CD14-positive monocyte (primary cell): ENCODE measurements around the gene SECTM1. TPM values are rescaled to one million over a fixed set of nuclear protein-coding genes. Genes with fewer than 3 reads are reported as not detected.

Experiments
- DNase-seq, 3 donors: peaks; one replicate each; pipeline ENCODE4 v3.0.0-alpha.2; 2011 to 2022
- H2AFZ ChIP-seq: 2 replicates; pipeline ENCODE4 v1.6.0; 2012; ENCODE audit warnings: mild to moderate bottlenecking, low read depth, low read length, inconsistent platforms; ENCODE audit not compliant: insufficient read depth, poor library complexity, severe bottlenecking
- H3K27ac ChIP-seq, 2 donors: 1 replicate in 1 of 2; 2 replicates in 1 of 2; pipeline ENCODE4 v1.5.1; 2012 to 2013; ENCODE audit warnings: low read length in 2 of 2, control low read depth in 1 of 2, inconsistent platforms in 1 of 2, low read depth in 1 of 2, mild to moderate bottlenecking in 1 of 2
- H3K27me3 ChIP-seq, 2 donors: one replicate each; pipeline versions ENCODE4 v1.6.0 to v1.6.1; 2011 to 2013; ENCODE audit warnings: low read length in 2 of 2; ENCODE audit not compliant: control insufficient read depth in 2 of 2, insufficient read depth in 2 of 2
- H3K36me3 ChIP-seq, 2 donors: replicated peaks in 1 of 2; 1 replicate in 1 of 2; 2 replicates in 1 of 2; pipeline versions ENCODE4 v1.5.1 to v1.6.1; 2012 to 2013; ENCODE audit warnings: low read length in 2 of 2, control low read depth in 1 of 2, inconsistent platforms in 1 of 2, mild to moderate bottlenecking in 1 of 2; ENCODE audit not compliant: insufficient read depth in 2 of 2, control insufficient read depth in 1 of 2
- H3K4me1 ChIP-seq, 2 donors: 1 replicate in 1 of 2; 2 replicates in 1 of 2; pipeline versions ENCODE4 v1.5.1 to v1.6.1; 2012 to 2013; ENCODE audit warnings: low read length in 2 of 2, control low read depth in 1 of 2, inconsistent platforms in 1 of 2, mild to moderate bottlenecking in 1 of 2, moderate library complexity in 1 of 2; ENCODE audit not compliant: insufficient read depth in 2 of 2, control insufficient read depth in 1 of 2
- H3K4me2 ChIP-seq: replicated peaks from 2 replicates; pipeline ENCODE3; 2012; ENCODE audit warnings: low read length, moderate library complexity, mild to moderate bottlenecking; ENCODE audit not compliant: poor library complexity, severe bottlenecking; ENCODE audit errors: extremely low read depth
- H3K4me3 ChIP-seq, 3 experiments: fragments of 200-600 bp in 1 of 3; sonication (generic) in 1 of 3; replicated peaks in 1 of 3; 1 replicate in 2 of 3; 2 replicates in 1 of 3; pipeline ENCODE4 v1.5.1; 2011 to 2013; ENCODE audit warnings: low read length in 3 of 3, mild to moderate bottlenecking in 3 of 3, control low read depth in 2 of 3, low read depth in 2 of 3, inconsistent platforms in 1 of 3, moderate library complexity in 1 of 3
- H3K79me2 ChIP-seq: 2 replicates; pipeline ENCODE4 v1.6.0; 2012; ENCODE audit warnings: mild to moderate bottlenecking, control low read depth, inconsistent platforms, low read length, moderate library complexity; ENCODE audit not compliant: insufficient read depth
- H3K9ac ChIP-seq: 2 replicates; pipeline ENCODE4 v1.6.0; 2017; ENCODE audit warnings: low read length, mild to moderate bottlenecking; ENCODE audit not compliant: insufficient read depth, poor library complexity, severe bottlenecking
- H3K9me3 ChIP-seq, 2 donors: replicated peaks in 1 of 2; 1 replicate in 1 of 2; 2 replicates in 1 of 2; pipeline versions ENCODE4 v1.5.1 to v1.6.1; 2012 to 2013; ENCODE audit warnings: low read length in 2 of 2, control low read depth in 1 of 2; ENCODE audit not compliant: control insufficient read depth in 1 of 2, insufficient read depth in 1 of 2
- H4K20me1 ChIP-seq: 2 replicates; pipeline ENCODE4 v1.6.0; 2012; ENCODE audit warnings: mild to moderate bottlenecking, low read length, control low read depth, moderate library complexity; ENCODE audit not compliant: insufficient read depth
- H3K27ac Mint-ChIP-seq, 7 donors: one replicate each; pipeline ENCODE4 v1.8.0; 2020; ENCODE audit warnings: mild to moderate bottlenecking in 7 of 7, mixed read lengths in 7 of 7, moderate library complexity in 6 of 7, inconsistent platforms in 2 of 7
- H3K27me3 Mint-ChIP-seq, 3 donors: one replicate each; pipeline ENCODE4 v1.8.0; 2021 to 2022; ENCODE audit warnings: low read depth in 3 of 3, mild to moderate bottlenecking in 3 of 3, mixed read lengths in 3 of 3, moderate library complexity in 3 of 3, inconsistent platforms in 1 of 3
- H3K36me3 Mint-ChIP-seq, 2 donors: one replicate each; pipeline ENCODE4 v1.8.0; 2020; ENCODE audit warnings: mixed read lengths in 2 of 2, inconsistent platforms in 1 of 2, mild to moderate bottlenecking in 1 of 2
- H3K4me1 Mint-ChIP-seq: one replicate; pipeline ENCODE4 v1.8.0; 2020; ENCODE audit warnings: mild to moderate bottlenecking, mixed read lengths
- H3K4me3 Mint-ChIP-seq, 2 donors: one replicate each; pipeline ENCODE4 v1.8.0; 2020; ENCODE audit warnings: mild to moderate bottlenecking in 2 of 2, mixed read lengths in 2 of 2, moderate library complexity in 1 of 2
- H3K9me3 Mint-ChIP-seq, 7 donors: one replicate each; pipeline ENCODE4 v1.8.0; 2020 to 2022; ENCODE audit warnings: mixed read lengths in 7 of 7, mild to moderate bottlenecking in 6 of 7, moderate library complexity in 6 of 7, inconsistent platforms in 2 of 7
- WGBS: methylation state at CpG from one replicate; pipeline ENCODE4 v1.1.5; 2013; ENCODE audit warnings: missing lambda C conversion rate; ENCODE audit not compliant: insufficient coverage; 5-methylcytosine and 5-hydroxymethylcytosine counted together
- intact Hi-C, 2 donors: fragments of 100-400 bp; cut with micrococcal nuclease; formaldehyde crosslinking; loops; one replicate each; pipeline versions ENCODE4 v1.15.0 to v1.15.1; 2023
- polyA plus RNA-seq, 3 donors: library from polyadenylated mRNA; depleted of rRNA in 1 of 3; unstranded in 2 of 3; stranded (reverse) in 1 of 3; fragments of 300-500 nt in 2 of 3; fragments of >200 nt in 1 of 3; fragmentation: Illumina TruSeq in 2 of 3; gene quantifications; 1 replicate in 2 of 3; 2 replicates in 1 of 3; pipeline ENCODE4 v1.2.3, GENCODE V29; 2012 to 2021
- TF ChIP-seq, protein P1 (sequence below): fragments of 200-600 bp; IDR thresholded peaks from one replicate; pipeline ENCODE4 v1.8.0; 2022; ENCODE audit warnings: antibody characterized with exemption, mild to moderate bottlenecking

Gene SECTM1
- polyA plus RNA-seq, 3 donors, result 136 to 209 (median 188) TPM

DNA sequence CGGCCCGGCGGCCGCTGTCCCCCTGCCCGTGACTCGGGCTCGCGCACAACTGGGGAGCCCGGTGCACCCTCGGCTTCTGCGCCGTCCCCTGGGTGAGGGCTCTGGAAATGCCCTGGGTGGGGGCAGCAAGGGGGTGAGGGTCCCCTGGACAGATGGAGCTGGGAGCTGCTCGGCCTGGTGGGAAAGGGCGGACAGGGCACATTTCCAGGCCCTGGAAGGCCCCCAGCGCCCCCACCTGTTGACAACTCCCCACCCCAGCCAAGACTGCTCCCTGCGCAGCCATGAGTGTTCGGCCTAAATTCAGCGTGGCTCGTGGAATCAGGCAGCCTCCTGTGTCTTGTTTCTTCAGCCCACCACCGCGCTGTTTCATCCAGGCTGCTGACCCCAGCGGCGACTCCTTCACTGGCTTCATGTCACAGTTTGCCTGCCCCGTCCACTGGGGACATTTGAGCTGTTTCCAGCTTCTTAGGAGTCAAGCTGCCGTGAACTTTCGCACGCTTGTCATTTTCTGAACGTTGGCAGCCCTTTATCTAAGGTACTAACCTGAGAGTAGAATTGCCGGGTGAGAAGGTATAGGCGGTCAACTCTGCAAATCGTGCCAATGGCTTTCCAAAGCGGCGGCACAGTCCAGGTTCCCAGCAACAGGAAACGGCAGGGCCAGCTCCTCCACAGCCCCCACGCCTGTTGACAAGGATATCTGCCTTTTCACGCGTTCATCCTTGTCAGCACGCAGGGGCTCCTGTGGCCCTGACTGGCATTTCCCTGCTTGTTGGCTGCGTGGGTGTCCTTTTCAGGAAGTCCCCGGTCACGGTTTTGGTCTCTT lies 38.9 kb upstream of the SECTM1 start:
- no peak overlapping the region for H3K4me3 ChIP-seq
- Mint-ChIP-seq H3K36me3 (peaks cover 0 to 1% of the 10 kb centered on the region in 2 donors), H3K4me1 (peaks cover 13% of the 10 kb centered on the region), H3K27ac (no peak overlapping the region), H3K9me3 (peaks cover 0 to 16% (median 5%) of the 10 kb centered on the region in 7 donors), H3K4me3 (peak overlapping the region in 1 of 2 donors; percentile 81), H3K27me3 (peaks cover 58 to 86% (median 70%) of the 10 kb centered on the region in 3 donors)
- no peaks in the 10 kb centered on the region for H4K20me1 ChIP-seq
- H3K9ac ChIP-seq, result no peak overlapping the region
- no peaks in the 10 kb centered on the region for H3K36me3 ChIP-seq
- WGBS, result 33% methylated on average over 36 of the region's 41 CpGs
- DNase-seq, result no peak
- peaks cover 24 to 62% of the 10 kb centered on the region in 2 donors for H3K27me3 ChIP-seq
- no peak overlapping the region for H3K4me2 ChIP-seq
- H3K27ac ChIP-seq, result no peak overlapping the region
- H3K9me3 ChIP-seq, result peaks cover 0 to 7% of the 10 kb centered on the region in 2 donors
- no peaks in the 10 kb centered on the region for H3K79me2 ChIP-seq
- H3K4me1 ChIP-seq, result peaks cover 4 to 13% of the 10 kb centered on the region in 2 donors
- TF ChIP-seq, protein P1, sequence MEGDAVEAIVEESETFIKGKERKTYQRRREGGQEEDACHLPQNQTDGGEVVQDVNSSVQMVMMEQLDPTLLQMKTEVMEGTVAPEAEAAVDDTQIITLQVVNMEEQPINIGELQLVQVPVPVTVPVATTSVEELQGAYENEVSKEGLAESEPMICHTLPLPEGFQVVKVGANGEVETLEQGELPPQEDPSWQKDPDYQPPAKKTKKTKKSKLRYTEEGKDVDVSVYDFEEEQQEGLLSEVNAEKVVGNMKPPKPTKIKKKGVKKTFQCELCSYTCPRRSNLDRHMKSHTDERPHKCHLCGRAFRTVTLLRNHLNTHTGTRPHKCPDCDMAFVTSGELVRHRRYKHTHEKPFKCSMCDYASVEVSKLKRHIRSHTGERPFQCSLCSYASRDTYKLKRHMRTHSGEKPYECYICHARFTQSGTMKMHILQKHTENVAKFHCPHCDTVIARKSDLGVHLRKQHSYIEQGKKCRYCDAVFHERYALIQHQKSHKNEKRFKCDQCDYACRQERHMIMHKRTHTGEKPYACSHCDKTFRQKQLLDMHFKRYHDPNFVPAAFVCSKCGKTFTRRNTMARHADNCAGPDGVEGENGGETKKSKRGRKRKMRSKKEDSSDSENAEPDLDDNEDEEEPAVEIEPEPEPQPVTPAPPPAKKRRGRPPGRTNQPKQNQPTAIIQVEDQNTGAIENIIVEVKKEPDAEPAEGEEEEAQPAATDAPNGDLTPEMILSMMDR, result no peak
- no peak overlapping the region for H2AFZ ChIP-seq
- intact Hi-C loops, result no loop called here

DNA sequence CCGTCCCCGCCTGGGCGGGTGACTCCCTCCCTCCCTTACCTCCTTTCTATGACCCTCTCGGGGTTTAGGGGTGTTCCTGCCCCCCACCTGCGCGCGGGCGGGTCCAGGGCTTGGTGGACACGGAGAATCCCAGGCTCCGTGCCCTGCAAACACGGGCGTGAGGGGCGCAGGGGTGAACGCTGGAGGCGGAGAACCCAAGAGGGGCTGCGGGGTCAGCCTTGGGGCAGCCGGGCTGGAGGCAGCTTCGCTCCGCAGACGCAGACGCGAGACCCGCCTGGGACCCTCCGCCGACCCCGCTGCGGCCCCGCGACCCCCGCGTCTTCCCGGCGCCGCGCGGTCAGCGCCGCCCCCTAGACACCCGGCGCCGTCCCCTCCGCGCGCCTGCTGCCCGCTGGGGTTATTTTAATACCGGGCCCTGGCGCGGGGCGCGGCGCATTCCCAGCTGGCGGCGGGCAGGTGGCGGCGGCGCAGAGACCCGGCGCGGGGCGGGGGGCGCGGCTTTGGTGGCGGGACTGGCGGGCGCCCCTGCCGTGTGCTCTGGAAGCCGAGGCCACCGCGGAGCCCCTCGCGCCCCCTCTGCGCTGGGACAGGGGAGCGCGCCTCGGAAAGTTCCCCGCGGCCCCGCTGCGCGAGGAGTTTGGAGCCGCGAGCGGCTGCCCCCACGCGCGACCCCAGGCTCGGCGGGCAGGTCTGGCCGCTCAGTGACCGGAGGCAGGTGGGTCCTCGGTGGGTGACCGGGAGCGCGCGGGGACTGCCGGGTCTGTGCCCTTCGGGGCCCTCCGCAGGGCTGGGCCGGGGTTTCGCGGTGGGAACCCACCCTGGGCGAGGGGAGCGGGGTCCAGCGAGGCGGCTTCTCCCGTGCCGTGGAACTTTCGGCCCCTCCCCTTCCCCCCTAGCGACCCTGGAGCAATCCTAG lies 38.0 kb upstream of the SECTM1 start, which contains the start of gene UTS2R:
TSS of gene UTS2R (plus strand) at position 433 of the 916 bp plus-strand sequence. CDS start 2,560 bp downstream, outside the sequence.
- Histone ChIP-seq H3K4me3 (peak within 1 kb of the TSS in 1 of 3 experiments; percentile 28), H3K4me1 (peaks cover 4 to 13% of the 10 kb centered on the region in 2 donors), H3K4me2 (peak within 1 kb of the TSS; percentile 23), H2AFZ (no peak within 1 kb of the TSS), H4K20me1 (no peaks in the 10 kb centered on the region), H3K9me3 (peaks cover 0 to 7% of the 10 kb centered on the region in 2 donors), H3K27ac (no peak within 1 kb of the TSS), H3K9ac (no peak within 1 kb of the TSS), H3K36me3 (no peaks in the 10 kb centered on the region), H3K27me3 (peaks cover 24 to 62% of the 10 kb centered on the region in 2 donors), H3K79me2 (no peaks in the 10 kb centered on the region)
- Mint-ChIP-seq H3K27me3 (peaks cover 57 to 86% (median 68%) of the 10 kb centered on the region in 3 donors), H3K27ac (no peak within 1 kb of the TSS), H3K36me3 (peaks cover 0 to 1% of the 10 kb centered on the region in 2 donors), H3K9me3 (peaks cover 0 to 16% (median 5%) of the 10 kb centered on the region in 7 donors), H3K4me3 (peak within 1 kb of the TSS; percentile 57 to 86), H3K4me1 (peaks cover 13% of the 10 kb centered on the region)
- no peak for DNase-seq
- intact Hi-C loops, result no loop called here
- WGBS, result 4% methylated on average over 105 of the region's 109 CpGs
- TF ChIP-seq, protein P1, result no peak
